ENCODE measurements around the gene AKAP8L.

DNA sequence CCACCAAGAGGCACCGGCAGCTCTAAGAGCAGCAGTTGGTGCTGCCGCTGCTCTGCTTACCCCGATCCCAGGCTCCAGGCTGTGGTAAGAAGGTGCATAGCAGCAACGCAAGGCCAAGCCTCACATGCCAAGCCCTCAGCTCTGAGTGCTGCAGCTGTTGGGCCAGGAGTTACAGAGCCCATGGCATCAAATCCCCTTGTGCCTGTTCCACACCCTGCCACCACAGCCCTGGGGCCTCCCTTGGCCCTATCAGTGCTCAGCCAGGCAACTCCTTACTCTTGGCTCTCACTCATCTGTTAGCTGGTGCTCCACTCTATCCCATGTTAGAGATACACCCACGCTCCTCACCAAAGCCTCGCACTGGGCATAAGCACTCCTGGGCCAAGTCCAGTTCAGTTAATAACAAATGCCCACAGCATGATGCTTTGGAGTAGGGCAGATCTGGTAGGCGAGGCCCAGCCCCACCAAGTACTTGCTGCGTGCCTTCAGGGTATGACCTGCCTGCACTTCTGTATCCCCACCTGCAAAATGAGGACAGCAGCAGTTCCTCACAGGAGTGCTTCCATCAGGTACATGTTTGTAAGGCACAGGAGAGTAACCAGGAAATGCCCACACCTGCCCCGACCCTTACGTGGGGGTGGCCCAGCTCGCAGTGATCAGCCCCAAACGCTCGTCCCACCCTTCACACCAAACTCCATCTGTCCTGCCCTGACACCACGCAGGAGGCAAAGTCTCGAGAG lies 16.2 kb downstream of the AKAP8L start:
- TF ChIP-seq, protein P1, sequence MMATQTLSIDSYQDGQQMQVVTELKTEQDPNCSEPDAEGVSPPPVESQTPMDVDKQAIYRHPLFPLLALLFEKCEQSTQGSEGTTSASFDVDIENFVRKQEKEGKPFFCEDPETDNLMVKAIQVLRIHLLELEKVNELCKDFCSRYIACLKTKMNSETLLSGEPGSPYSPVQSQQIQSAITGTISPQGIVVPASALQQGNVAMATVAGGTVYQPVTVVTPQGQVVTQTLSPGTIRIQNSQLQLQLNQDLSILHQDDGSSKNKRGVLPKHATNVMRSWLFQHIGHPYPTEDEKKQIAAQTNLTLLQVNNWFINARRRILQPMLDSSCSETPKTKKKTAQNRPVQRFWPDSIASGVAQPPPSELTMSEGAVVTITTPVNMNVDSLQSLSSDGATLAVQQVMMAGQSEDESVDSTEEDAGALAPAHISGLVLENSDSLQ (IDR thresholded peaks at IDR 0.05): no peak
- TF ChIP-seq, protein P2, sequence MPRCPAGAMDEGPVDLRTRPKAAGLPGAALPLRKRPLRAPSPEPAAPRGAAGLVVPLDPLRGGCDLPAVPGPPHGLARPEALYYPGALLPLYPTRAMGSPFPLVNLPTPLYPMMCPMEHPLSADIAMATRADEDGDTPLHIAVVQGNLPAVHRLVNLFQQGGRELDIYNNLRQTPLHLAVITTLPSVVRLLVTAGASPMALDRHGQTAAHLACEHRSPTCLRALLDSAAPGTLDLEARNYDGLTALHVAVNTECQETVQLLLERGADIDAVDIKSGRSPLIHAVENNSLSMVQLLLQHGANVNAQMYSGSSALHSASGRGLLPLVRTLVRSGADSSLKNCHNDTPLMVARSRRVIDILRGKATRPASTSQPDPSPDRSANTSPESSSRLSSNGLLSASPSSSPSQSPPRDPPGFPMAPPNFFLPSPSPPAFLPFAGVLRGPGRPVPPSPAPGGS (IDR thresholded peaks at IDR 0.05; ENCODE audit: borderline replicate concordance, insufficient read depth, low read depth, low read length, poor library complexity, severe bottlenecking): no peak
